Loucy (cell line): ENCODE data around the gene TNS3.

Experiments used
- H2AFZ ChIP-seq: fragments of 200-600 bp; sonication (generic); 2 replicates; pipeline ENCODE4 v1.6.0; 2016; ENCODE audit warnings: antibody characterized with exemption, mild to moderate bottlenecking, low read length, moderate library complexity
- H3F3A ChIP-seq: fragments of 200-600 bp; 2 replicates; pipeline ENCODE4 v1.6.0; 2016; ENCODE audit warnings: antibody characterized with exemption, low read depth, mild to moderate bottlenecking
- H3K27me3 ChIP-seq: fragments of 200-600 bp; sonication (generic); 2 replicates; pipeline ENCODE4 v1.6.1; 2014; ENCODE audit warnings: low read length, mild to moderate bottlenecking; ENCODE audit not compliant: insufficient read depth, poor library complexity, severe bottlenecking
- H3K36me3 ChIP-seq: fragments of 200-600 bp; sonication (generic); 2 replicates; pipeline ENCODE4 v1.6.1; 2016; ENCODE audit warnings: low read length; ENCODE audit not compliant: insufficient read depth
- H3K4me1 ChIP-seq: fragments of 200-600 bp; sonication (generic); 2 replicates; pipeline ENCODE4 v1.5.1; 2014; ENCODE audit warnings: low read length, mild to moderate bottlenecking; ENCODE audit not compliant: insufficient read depth, poor library complexity, severe bottlenecking
- H3K4me2 ChIP-seq: fragments of 200-600 bp; sonication (generic); 2 replicates; pipeline ENCODE4 v1.6.0; 2014; ENCODE audit warnings: antibody characterized with exemption, low read length, low read depth, mild to moderate bottlenecking; ENCODE audit not compliant: poor library complexity, severe bottlenecking
- H3K4me3 ChIP-seq: fragments of 200-600 bp; sonication (generic); 2 replicates; pipeline ENCODE4 v1.5.1; 2014; ENCODE audit warnings: low read length, mild to moderate bottlenecking, mixed read lengths; ENCODE audit not compliant: poor library complexity, severe bottlenecking
- H3K79me2 ChIP-seq: fragments of 200-600 bp; sonication (generic); 2 replicates; pipeline ENCODE4 v1.6.1; 2014; ENCODE audit warnings: low read length; ENCODE audit not compliant: insufficient read depth
- H3K9ac ChIP-seq: fragments of 200-600 bp; sonication (generic); 2 replicates; pipeline ENCODE4 v1.6.0; 2014; ENCODE audit warnings: mild to moderate bottlenecking, low read depth, low read length, moderate library complexity; ENCODE audit not compliant: poor library complexity, severe bottlenecking
- H3K9me2 ChIP-seq: fragments of 200-600 bp; sonication (generic); replicated peaks from 2 replicates; pipeline ENCODE4 v1.6.1; 2016; ENCODE audit warnings: low read depth, low read length, mixed read lengths
- H3K9me3 ChIP-seq: fragments of 200-600 bp; sonication (generic); 2 replicates; pipeline ENCODE4 v1.6.1; 2014; ENCODE audit warnings: mild to moderate bottlenecking, antibody characterized with exemption, low read length, low read depth; ENCODE audit not compliant: insufficient read depth
- H4K20me1 ChIP-seq: fragments of 200-600 bp; sonication (generic); 2 replicates; pipeline ENCODE4 v1.6.0; 2014; ENCODE audit warnings: antibody characterized with exemption, low read length, mild to moderate bottlenecking; ENCODE audit not compliant: insufficient read depth, poor library complexity, severe bottlenecking
- CTCF ChIP-seq: fragments of 200-600 bp; sonication (generic); conservative IDR thresholded peaks from 2 replicates; pipeline ENCODE4 v1.5.1; 2014; ENCODE audit warnings: mild to moderate bottlenecking, antibody characterized with exemption, low read length
- EZH2phosphoT487 ChIP-seq: fragments of 200-600 bp; IDR thresholded peaks from 2 replicates; pipeline ENCODE4 v1.6.1; 2018; ENCODE audit warnings: antibody characterized with exemption, mild to moderate bottlenecking, moderate library complexity, borderline replicate concordance

TNS3 gene

GRCh38 chr7:47318395-47319182 is 263.3 kb downstream of the TNS3 start:
- Histone ChIP-seq H3K9me2 (no peaks in the 10 kb centered on the region), H3K4me2 (no peak overlapping the region), H3K36me3 (no peaks in the 10 kb centered on the region), H3K27me3 (no peaks in the 10 kb centered on the region), H2AFZ (no peak overlapping the region), H3K4me3 (no peak overlapping the region), H3F3A (no peaks in the 10 kb centered on the region), H3K9me3 (peaks cover 9% of the 10 kb centered on the region; the same call in 1 of the 2 replicates), H3K4me1 (no peaks in the 10 kb centered on the region), H3K9ac (no peak overlapping the region), H4K20me1 (no peaks in the 10 kb centered on the region), H3K79me2 (no peaks in the 10 kb centered on the region)
- no peak for TF ChIP-seq EZH2phosphoT487
- no peak for TF ChIP-seq CTCF

- no peak overlapping the region for H3K9ac ChIP-seq
- no peaks in the 10 kb centered on the region for H3K4me1 ChIP-seq
- H3K4me2 ChIP-seq: no peak overlapping the region
- no peak overlapping the region for H2AFZ ChIP-seq
- no peaks in the 10 kb centered on the region for H3K36me3 ChIP-seq
- peaks cover 9% of the 10 kb centered on the region; the same call in 1 of the 2 replicates for H3K9me3 ChIP-seq
- no peaks in the 10 kb centered on the region for H3K9me2 ChIP-seq
- H3K79me2 ChIP-seq: no peaks in the 10 kb centered on the region
- no peaks in the 10 kb centered on the region for H3K27me3 ChIP-seq
- H3K4me3 ChIP-seq: no peak overlapping the region
- H4K20me1 ChIP-seq: no peaks in the 10 kb centered on the region
- H3F3A ChIP-seq: no peaks in the 10 kb centered on the region
- TF ChIP-seq EZH2phosphoT487 (no peak), CTCF (no peak)
Measured at GRCh38 chr7:47317487-47317886, 264.4 kb downstream of the TNS3 start.

GRCh38 chr7:47314728-47315607 is 266.9 kb downstream of the TNS3 start:
- no peak for TF ChIP-seq EZH2phosphoT487
- TF ChIP-seq CTCF: no peak
- H3K9ac ChIP-seq: no peak overlapping the region
- no peaks in the 10 kb centered on the region for H4K20me1 ChIP-seq
- no peaks in the 10 kb centered on the region for H3K4me1 ChIP-seq
- no peak overlapping the region for H2AFZ ChIP-seq
- peaks cover 9% of the 10 kb centered on the region; the same call in 1 of the 2 replicates for H3K9me3 ChIP-seq
- no peaks in the 10 kb centered on the region for H3K36me3 ChIP-seq
- H3F3A ChIP-seq: no peaks in the 10 kb centered on the region
- H3K4me2 ChIP-seq: no peak overlapping the region
- H3K27me3 ChIP-seq: no peaks in the 10 kb centered on the region
- no peaks in the 10 kb centered on the region for H3K79me2 ChIP-seq
- H3K9me2 ChIP-seq: no peaks in the 10 kb centered on the region
- H3K4me3 ChIP-seq: no peak overlapping the region
